OCI-M1 (cell line): ENCODE measurements around the gene PLPP2.
"Not testable (repeated sequence)": the region's sequence is repeated elsewhere in the genome, so short reads cannot be mapped to it uniquely, and the experiment has no call there.

Experiments
- DNase-seq: peaks from one replicate; lab custom pipeline; 2025; lab: John Stamatoyannopoulos, UW

The PLPP2 gene

GRCh38 chr19:269241-269640 is 22.0 kb downstream of the PLPP2 start:
- no peak for DNase-seq

GRCh38 chr19:262125-262524 is 29.1 kb downstream of the PLPP2 start:
- no peak for DNase-seq

- DNase-seq: not testable (repeated sequence)
Measured at GRCh38 chr19:256804-257203, 34.4 kb downstream of the PLPP2 start.

- not testable (repeated sequence) for DNase-seq
Measured at GRCh38 chr19:252421-253186, 38.6 kb downstream of the PLPP2 start.

GRCh38 chr19:246551-246950 is 44.7 kb downstream of the PLPP2 start:
- DNase-seq: no peak

- DNase-seq: not testable (repeated sequence)
Measured at GRCh38 chr19:245900-246299, 45.3 kb downstream of the PLPP2 start.

GRCh38 chr19:245457-245856 is 45.7 kb downstream of the PLPP2 start:
- DNase-seq: no peak
